Fibroblast of lung (primary cell): ENCODE data around the gene NUP62CL. TPM values are rescaled to one million over a fixed set of nuclear protein-coding genes. Genes with fewer than 3 reads are reported as not detected.

ENCODE experiments used
- DNase-seq, 2 donors: peaks; one replicate each; pipeline versions ENCODE4 v3.0.0 to v3.0.0-alpha.2; 2010; ENCODE audit warnings: low read depth in 2 of 2
- H2AFZ ChIP-seq: 2 replicates; pipeline ENCODE4 v1.5.1; 2012; ENCODE audit warnings: low read length, control low read depth, inconsistent platforms
- H3K27ac ChIP-seq: 2 replicates; pipeline ENCODE4 v1.5.1; 2011; ENCODE audit warnings: low read length, control low read depth; ENCODE audit not compliant: insufficient read depth
- H3K27me3 ChIP-seq: 2 replicates; pipeline ENCODE4 v1.5.1; 2011; ENCODE audit warnings: mild to moderate bottlenecking, low read length; ENCODE audit not compliant: control insufficient read depth, insufficient read depth
- H3K36me3 ChIP-seq: 2 replicates; pipeline ENCODE4 v1.5.1; 2011; ENCODE audit warnings: low read length; ENCODE audit not compliant: control insufficient read depth, insufficient read depth
- H3K4me1 ChIP-seq: 2 replicates; pipeline ENCODE4 v1.5.1; 2011; ENCODE audit warnings: low read length; ENCODE audit not compliant: control insufficient read depth, insufficient read depth; ENCODE audit errors: extremely low read depth
- H3K4me2 ChIP-seq: 2 replicates; pipeline ENCODE4 v1.5.1; 2011; ENCODE audit warnings: low read length, control low read depth; ENCODE audit not compliant: insufficient read depth; ENCODE audit errors: extremely low read depth
- H3K4me3 ChIP-seq, 4 experiments: fragments of 200-600 bp in 1 of 4; sonication (generic) in 1 of 4; replicated peaks in 1 of 4; 2 replicates each; pipeline ENCODE4 v1.5.1; 2011 to 2016; ENCODE audit warnings: low read length in 4 of 4, low read depth in 3 of 4, mild to moderate bottlenecking in 3 of 4, control low read depth in 2 of 4, inconsistent platforms in 1 of 4, mixed read lengths in 1 of 4; ENCODE audit not compliant: insufficient read depth in 1 of 4; ENCODE audit errors: control extremely low read depth in 1 of 4
- H3K79me2 ChIP-seq: 2 replicates; pipeline ENCODE4 v1.5.1; 2012; ENCODE audit warnings: mild to moderate bottlenecking, low read length, inconsistent platforms; ENCODE audit not compliant: control insufficient read depth, insufficient read depth
- H3K9ac ChIP-seq: 2 replicates; pipeline ENCODE4 v1.5.1; 2011; ENCODE audit warnings: mild to moderate bottlenecking, low read length, control low read depth; ENCODE audit not compliant: insufficient read depth
- H3K9me3 ChIP-seq: 2 replicates; pipeline ENCODE4 v1.5.1; 2012; ENCODE audit warnings: low read depth, low read length; ENCODE audit not compliant: control insufficient read depth, insufficient read depth
- H4K20me1 ChIP-seq: 2 replicates; pipeline ENCODE4 v1.5.1; 2011; ENCODE audit warnings: low read length; ENCODE audit not compliant: control insufficient read depth, insufficient read depth; ENCODE audit errors: extremely low read depth
- EZH2 ChIP-seq: IDR thresholded peaks from 2 replicates; pipeline ENCODE4 v1.5.1; 2012; ENCODE audit warnings: low read length, control low read depth, mild to moderate bottlenecking; ENCODE audit errors: missing control alignments
- polyA plus RNA-seq, 2 donors: library from polyadenylated mRNA; depleted of rRNA in 1 of 2; stranded (reverse) in 1 of 2; unstranded in 1 of 2; fragments of >200 nt; gene quantifications; 2 replicates each; pipeline ENCODE4 v1.2.1, GENCODE V29; 2011 to 2012; ENCODE audit warnings: missing spikeins in 1 of 2
- total RNA-seq: library from RNA; depleted of rRNA; stranded (reverse); fragments of >200 nt; gene quantifications from 2 replicates; pipeline ENCODE4 v1.2.1, GENCODE V29; 2014
- TF ChIP-seq, protein P1 (sequence below), 2 donors: IDR thresholded peaks in 1 of 2; conservative IDR thresholded peaks in 1 of 2; 1 replicate in 1 of 2; 2 replicates in 1 of 2; pipeline ENCODE4 v1.5.1; 2011 to 2012; ENCODE audit warnings: low read length in 2 of 2, control low read depth in 1 of 2, inconsistent platforms in 1 of 2, low read depth in 1 of 2, mild to moderate bottlenecking in 1 of 2

The NUP62CL gene
- total and polyA plus RNA-seq, 2 donors (not counting 1 experiment from before 2014, with no cell fraction given) = under 0.01 TPM; not detected in 1

DNA sequence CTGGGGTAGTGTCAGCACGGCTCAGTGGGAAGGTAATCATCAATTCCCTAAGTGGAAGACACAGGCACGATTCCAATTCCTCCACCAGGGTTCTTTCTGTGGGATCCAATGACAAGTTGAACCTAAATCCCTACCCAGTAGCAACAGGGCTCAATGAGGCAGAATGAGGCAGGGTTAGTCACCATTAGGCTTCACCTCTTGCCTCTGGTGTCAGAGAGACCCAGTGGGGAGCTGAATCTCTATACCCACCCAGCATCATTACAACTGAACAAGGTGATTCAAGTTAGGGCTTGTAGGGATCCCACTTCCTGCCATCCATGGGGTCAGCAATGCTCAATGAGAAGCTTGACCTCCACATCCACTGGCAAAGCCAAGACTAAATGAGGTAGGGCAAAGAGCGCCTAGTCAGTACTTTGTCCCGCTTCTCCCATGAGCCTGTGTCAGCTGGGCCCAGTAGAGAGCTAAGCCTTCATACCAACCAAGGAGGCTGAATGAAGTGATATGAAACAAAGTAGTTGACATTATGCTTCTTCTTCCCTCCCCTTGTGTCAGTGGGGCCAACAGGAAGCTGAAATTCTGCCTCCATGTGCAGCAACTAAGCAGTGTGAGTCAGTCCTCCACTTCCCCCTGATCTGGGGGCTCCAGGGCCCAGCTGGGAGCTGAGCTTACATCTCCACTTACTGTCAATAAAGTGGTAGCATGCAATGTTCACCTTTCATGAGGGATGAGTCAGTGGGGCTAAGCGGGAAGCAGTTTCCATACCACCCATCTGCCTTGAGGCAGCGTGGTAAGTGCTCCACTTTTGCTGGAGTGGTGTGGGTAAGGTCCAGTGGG, 51.2 kb downstream of the NUP62CL start:
- no peak overlapping the region for H3K9ac ChIP-seq
- H3K27ac ChIP-seq = no peak overlapping the region
- peak; percentile 5 to 48 for DNase-seq
- no peaks in the 10 kb centered on the region for H3K9me3 ChIP-seq
- H2AFZ ChIP-seq = no peak overlapping the region
- no peak overlapping the region for H3K4me3 ChIP-seq
- no peaks in the 10 kb centered on the region for H3K27me3 ChIP-seq
- H4K20me1 ChIP-seq = no peaks in the 10 kb centered on the region
- no peaks in the 10 kb centered on the region for H3K36me3 ChIP-seq
- TF ChIP-seq, protein P1, sequence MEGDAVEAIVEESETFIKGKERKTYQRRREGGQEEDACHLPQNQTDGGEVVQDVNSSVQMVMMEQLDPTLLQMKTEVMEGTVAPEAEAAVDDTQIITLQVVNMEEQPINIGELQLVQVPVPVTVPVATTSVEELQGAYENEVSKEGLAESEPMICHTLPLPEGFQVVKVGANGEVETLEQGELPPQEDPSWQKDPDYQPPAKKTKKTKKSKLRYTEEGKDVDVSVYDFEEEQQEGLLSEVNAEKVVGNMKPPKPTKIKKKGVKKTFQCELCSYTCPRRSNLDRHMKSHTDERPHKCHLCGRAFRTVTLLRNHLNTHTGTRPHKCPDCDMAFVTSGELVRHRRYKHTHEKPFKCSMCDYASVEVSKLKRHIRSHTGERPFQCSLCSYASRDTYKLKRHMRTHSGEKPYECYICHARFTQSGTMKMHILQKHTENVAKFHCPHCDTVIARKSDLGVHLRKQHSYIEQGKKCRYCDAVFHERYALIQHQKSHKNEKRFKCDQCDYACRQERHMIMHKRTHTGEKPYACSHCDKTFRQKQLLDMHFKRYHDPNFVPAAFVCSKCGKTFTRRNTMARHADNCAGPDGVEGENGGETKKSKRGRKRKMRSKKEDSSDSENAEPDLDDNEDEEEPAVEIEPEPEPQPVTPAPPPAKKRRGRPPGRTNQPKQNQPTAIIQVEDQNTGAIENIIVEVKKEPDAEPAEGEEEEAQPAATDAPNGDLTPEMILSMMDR (conservative IDR thresholded peaks at IDR 0.05 in 1 of 2, IDR thresholded peaks at IDR 0.05 in 1 of 2; ENCODE audit: low read depth in 1 of 2, low read length in 2 of 2) = no peak
- TF ChIP-seq EZH2 = no peak
- H3K4me1 ChIP-seq = no peaks in the 10 kb centered on the region
- H3K4me2 ChIP-seq = no peak overlapping the region
- no peaks in the 10 kb centered on the region for H3K79me2 ChIP-seq

DNA sequence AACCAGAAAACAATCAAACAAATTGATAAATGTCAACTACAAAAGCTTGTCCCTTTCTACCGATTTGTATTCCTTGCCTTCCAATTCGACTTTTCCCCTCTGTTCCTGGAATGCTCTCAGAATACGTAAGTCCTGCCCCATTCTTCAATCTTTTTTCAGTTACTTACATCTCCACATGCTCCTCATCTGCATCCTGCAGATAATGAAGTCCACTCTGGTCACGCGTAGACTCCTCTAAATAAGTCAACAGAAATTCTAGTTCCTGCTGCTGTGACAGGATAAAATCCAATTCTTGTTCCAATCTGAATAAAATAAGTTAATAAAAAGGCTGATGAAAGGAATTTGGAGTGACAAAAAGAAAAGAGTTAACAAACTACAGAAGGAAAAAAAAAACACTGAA, 53.2 kb downstream of the NUP62CL start:
- no peaks in the 10 kb centered on the region for H3K27me3 ChIP-seq
- H2AFZ ChIP-seq = no peak overlapping the region
- H4K20me1 ChIP-seq = no peaks in the 10 kb centered on the region
- no peak for DNase-seq
- TF ChIP-seq, protein P1 (conservative IDR thresholded peaks at IDR 0.05 in 1 of 2, IDR thresholded peaks at IDR 0.05 in 1 of 2; ENCODE audit: low read depth in 1 of 2, low read length in 2 of 2) = no peak
- no peak for TF ChIP-seq EZH2
- no peak overlapping the region for H3K4me3 ChIP-seq
- H3K27ac ChIP-seq = no peak overlapping the region
- no peaks in the 10 kb centered on the region for H3K4me1 ChIP-seq
- no peaks in the 10 kb centered on the region for H3K36me3 ChIP-seq
- H3K9ac ChIP-seq = no peak overlapping the region
- H3K9me3 ChIP-seq = no peaks in the 10 kb centered on the region
- H3K79me2 ChIP-seq = no peaks in the 10 kb centered on the region
- no peak overlapping the region for H3K4me2 ChIP-seq

DNA sequence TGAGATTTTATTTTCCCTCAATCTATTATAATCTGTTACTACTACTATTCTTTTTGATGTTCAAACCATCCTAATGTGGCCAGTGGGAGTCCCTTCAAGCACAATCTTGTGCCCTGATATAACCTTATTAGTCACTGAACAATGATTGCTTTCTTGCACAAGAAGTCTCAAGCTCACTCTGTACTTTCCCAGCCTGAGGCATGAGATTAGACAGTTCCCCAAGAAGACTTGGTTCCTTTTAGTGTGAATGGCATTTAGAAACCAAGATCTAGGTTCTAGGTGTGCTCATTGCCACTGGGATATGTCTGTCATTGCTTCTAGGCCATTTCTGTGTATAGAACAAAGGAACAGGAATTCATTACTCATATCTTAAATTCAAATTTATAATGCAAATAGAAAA, 59.6 kb downstream of the NUP62CL start:
- Histone ChIP-seq H3K9ac (no peak overlapping the region), H3K27ac (no peak overlapping the region), H3K4me1 (no peaks in the 10 kb centered on the region), H3K9me3 (no peaks in the 10 kb centered on the region), H3K4me2 (no peak overlapping the region), H3K79me2 (no peaks in the 10 kb centered on the region), H3K36me3 (no peaks in the 10 kb centered on the region), H4K20me1 (no peaks in the 10 kb centered on the region), H2AFZ (no peak overlapping the region), H3K27me3 (no peaks in the 10 kb centered on the region), H3K4me3 (no peak overlapping the region)
- no peak for TF ChIP-seq EZH2
- TF ChIP-seq, protein P1 (conservative IDR thresholded peaks at IDR 0.05 in 1 of 2, IDR thresholded peaks at IDR 0.05 in 1 of 2; ENCODE audit: low read depth in 1 of 2, low read length in 2 of 2) = no peak
- DNase-seq = peak in 1 of 2 donors; percentile 10
